K562 (cell line): ENCODE data around the gene MS4A7. TPM values are rescaled to one million over a fixed set of nuclear protein-coding genes. Genes with fewer than 3 reads are reported as not detected.

Experiments used
- ATAC-seq: fragments of 200-7000 bp; cut with Tn5 transposase; 3 replicates; pipeline ENCODE4 v1.9.1; 2020; ENCODE audit warnings: moderate library complexity
- BruUV-seq: library from RNA; stranded (reverse); fragments of 400-500 nt; replicated peaks from 2 replicates; lab custom pipeline; 2021; lab: Mats Ljungman, UMichigan
- CTCF ChIA-PET: fragments of 300-600 bp; formaldehyde crosslinking; extraction: SDS; loops from one replicate; lab custom pipeline; 2021; ENCODE audit warnings: low intra/inter-chr PET ratio; lab: Yijun Ruan, JAX
- POLR2A ChIA-PET: fragments of 300-600, 350-650 bp; sonication (Branson Sonifier 250); formaldehyde crosslinking; extraction: SDS; loops from one replicate; lab custom pipeline; 2021; ENCODE audit warnings: antibody characterized with exemption, inconsistent platforms; lab: Yijun Ruan, JAX
- DNase-seq, 4 experiments: peaks; one replicate each; pipeline versions ENCODE4 v3.0.0 to v3.0.0-alpha.2; 2011 to 2018; ENCODE audit warnings: low spot score in 3 of 4, mixed read lengths in 3 of 4; ENCODE audit errors: extremely low read depth in 1 of 4
- FAIRE-seq: peaks from 2 replicates; lab custom pipeline; 2011; peaks lifted over from hg19 to GRCh38; lab: Jason Lieb, UNC
- H2AFZ ChIP-seq: 2 replicates; pipeline ENCODE4 v1.6.0; 2011; ENCODE audit warnings: low read depth, low read length, control low read depth, inconsistent platforms
- H3K27ac ChIP-seq: fragments of 200-600 bp; 3 replicates; pipeline ENCODE4 v1.8.0; 2011; ENCODE audit warnings: low read depth, mild to moderate bottlenecking, control low read depth, inconsistent platforms, low read length, moderate library complexity, mixed read lengths; ENCODE audit errors: extremely low read depth
- H3K27me3 ChIP-seq, 2 experiments: fragments of 300-600 bp in 1 of 2; 2 replicates in 1 of 2; 3 replicates in 1 of 2; pipeline versions ENCODE4 v1.6.0 to v1.8.0; 2011; ENCODE audit warnings: inconsistent platforms in 2 of 2, low read length in 2 of 2, mild to moderate bottlenecking in 1 of 2, mixed read lengths in 1 of 2, moderate library complexity in 1 of 2; ENCODE audit not compliant: control insufficient read depth in 2 of 2, insufficient read depth in 2 of 2
- H3K36me3 ChIP-seq: fragments of 300-600 bp; 3 replicates; pipeline ENCODE4 v1.8.0; 2011; ENCODE audit warnings: mild to moderate bottlenecking, low read length, inconsistent platforms; ENCODE audit not compliant: control insufficient read depth, insufficient read depth
- H3K4me1 ChIP-seq, 2 experiments: fragments of 200-600 bp in 1 of 2; replicated peaks in 1 of 2; 2 replicates in 1 of 2; 3 replicates in 1 of 2; pipeline versions ENCODE4 v1.5.1 to v1.8.0; 2011; ENCODE audit warnings: inconsistent platforms in 2 of 2, low read length in 2 of 2, mild to moderate bottlenecking in 1 of 2, mixed read lengths in 1 of 2, moderate library complexity in 1 of 2; ENCODE audit not compliant: control insufficient read depth in 2 of 2, insufficient read depth in 2 of 2
- H3K4me2 ChIP-seq: 2 replicates; pipeline ENCODE4 v1.6.1; 2011; ENCODE audit warnings: low read length, control low read depth, inconsistent platforms, mixed read lengths; ENCODE audit not compliant: insufficient read depth
- H3K4me3 ChIP-seq: fragments of 200-600 bp; sonication (generic), shearing (Covaris generic); 2 replicates; pipeline ENCODE4 v1.5.1; 2016; ENCODE audit warnings: control low read depth, inconsistent platforms
- H3K79me2 ChIP-seq: fragments of 200-600 bp; 3 replicates; pipeline ENCODE4 v1.8.0; 2011; ENCODE audit warnings: low read length, inconsistent platforms; ENCODE audit not compliant: control insufficient read depth, insufficient read depth
- H3K9ac ChIP-seq, 2 experiments: 2 replicates each; pipeline versions ENCODE4 v1.6.0 to v1.6.1; 2011; ENCODE audit warnings: low read depth in 2 of 2, low read length in 2 of 2, control low read depth in 1 of 2, inconsistent platforms in 1 of 2, mild to moderate bottlenecking in 1 of 2, mixed read lengths in 1 of 2; ENCODE audit not compliant: insufficient read depth in 1 of 2
- H3K9me1 ChIP-seq: one replicate; pipeline ENCODE4 v1.6.0; 2011; ENCODE audit warnings: inconsistent platforms, mild to moderate bottlenecking, low read length, moderate library complexity; ENCODE audit not compliant: control insufficient read depth, insufficient read depth
- H3K9me3 ChIP-seq: replicated peaks from 2 replicates; pipeline ENCODE4 v1.5.1; 2011; ENCODE audit warnings: low read depth, low read length, inconsistent platforms; ENCODE audit not compliant: control insufficient read depth, insufficient read depth
- H4K20me1 ChIP-seq: replicated peaks from 2 replicates; pipeline ENCODE4 v1.6.1; 2011; ENCODE audit warnings: low read length, inconsistent platforms, mixed read lengths; ENCODE audit not compliant: control insufficient read depth, insufficient read depth
- BCL6 ChIP-seq: fragments of 250-450 bp; sonication (Bioruptor Pico); IDR thresholded peaks from 2 replicates; pipeline ENCODE4 v1.4.0; 2020
- CAMTA2 ChIP-seq: fragments of 250-450 bp; sonication (Bioruptor Pico); conservative IDR thresholded peaks from 2 replicates; pipeline ENCODE4 v1.5.1; 2022
- CCAR2 ChIP-seq: fragments of 200-400 bp; formaldehyde crosslinking; IDR thresholded peaks from 2 replicates; pipeline ENCODE4 v1.6.1; 2017; ENCODE audit warnings: mild to moderate bottlenecking, low read depth, low read length
- CEBPZ ChIP-seq: fragments of 150-350 bp; IDR thresholded peaks from 2 replicates; pipeline ENCODE4 v1.6.1; 2014; ENCODE audit warnings: low read depth, mild to moderate bottlenecking, low read length, borderline replicate concordance
- CTCF ChIP-seq, 3 experiments: IDR thresholded peaks in 2 of 3; conservative IDR thresholded peaks in 1 of 3; 2 replicates each; pipeline ENCODE4 v1.5.1; 2011 to 2012; ENCODE audit warnings: low read length in 3 of 3, mild to moderate bottlenecking in 3 of 3, control low read depth in 2 of 3, improper control_type of control experiment in 1 of 3, inconsistent platforms in 1 of 3, low read depth in 1 of 3, mixed read lengths in 1 of 3, moderate library complexity in 1 of 3; ENCODE audit not compliant: insufficient read depth in 2 of 3
- EWSR1 ChIP-seq: fragments of 450-650 bp; IDR thresholded peaks from 2 replicates; pipeline ENCODE4 v1.6.1; 2018; ENCODE audit warnings: borderline replicate concordance, mild to moderate bottlenecking, low read depth, moderate library complexity; ENCODE audit not compliant: partially characterized antibody
- POLR2AphosphoS2 ChIP-seq: IDR thresholded peaks from 2 replicates; pipeline ENCODE4 v1.6.1; 2012; ENCODE audit warnings: low read length, improper control_type of control experiment
- RBM14 ChIP-seq: fragments of 200-400 bp; formaldehyde crosslinking; IDR thresholded peaks from 2 replicates; pipeline ENCODE4 v1.6.1; 2018; ENCODE audit warnings: low read depth, mild to moderate bottlenecking, low read length, moderate library complexity, borderline replicate concordance; ENCODE audit not compliant: insufficient read depth
- TSC22D4 ChIP-seq: fragments of 450-650 bp; IDR thresholded peaks from 2 replicates; pipeline ENCODE4 v1.6.1; 2016; ENCODE audit warnings: missing genetic modification characterization, missing biosample characterization, control low read depth
- U2AF2 ChIP-seq: fragments of 200-400 bp; formaldehyde crosslinking; optimal IDR thresholded peaks from 2 replicates; pipeline ENCODE3; 2017; ENCODE audit warnings: low read depth, mild to moderate bottlenecking, low read length
- ZNF146 ChIP-seq: IDR thresholded peaks from one replicate; pipeline ENCODE4 v1.6.1; 2018; ENCODE audit warnings: missing compliant biosample characterization; ENCODE audit not compliant: unreplicated experiment
- ZNF41 ChIP-seq: fragments of 250-450 bp; sonication (Bioruptor Pico); conservative IDR thresholded peaks from 2 replicates; pipeline ENCODE4 v1.4.0; 2020; ENCODE audit warnings: mild to moderate bottlenecking
- ZNF445 ChIP-seq: fragments of 250-450 bp; sonication (Bioruptor Pico); IDR thresholded peaks from 2 replicates; pipeline ENCODE4 v1.4.0; 2020; ENCODE audit warnings: low read depth, mild to moderate bottlenecking, moderate library complexity
- ZNF785 ChIP-seq: fragments of 250-450 bp; sonication (Bioruptor Pico); IDR thresholded peaks from 2 replicates; pipeline ENCODE4 v1.4.0; 2020; ENCODE audit warnings: mild to moderate bottlenecking
- whole genome bisulfite sequencing: fragments of 100-300 bp; shearing (Covaris generic); methylation state at CpG from one replicate; pipeline ENCODE4 v1.1.6; 2016; ENCODE audit warnings: low coverage, mixed read lengths; ENCODE audit not compliant: insufficient coverage; ENCODE audit errors: missing lambda C conversion rate; 5-methylcytosine and 5-hydroxymethylcytosine counted together
- in situ Hi-C: fragments of 300-500 bp; cut with MboI; formaldehyde crosslinking; loops from 4 replicates; pipeline ENCODE4 v1.15.0; 2018; ENCODE audit warnings: inconsistent platforms, mixed read lengths
- intact Hi-C: fragments of 100-400 bp; cut with micrococcal nuclease; formaldehyde crosslinking; loops from 2 replicates; pipeline ENCODE4 v1.14.2; 2022
- polyA plus RNA-seq, 8 experiments: library from polyadenylated mRNA; depleted of rRNA in 4 of 8; stranded (reverse) in 5 of 8; unstranded in 3 of 8; fragments of >200 nt; fragmentation: Nextera tagmentation in 2 of 8; fragmentation: Illumina TruSeq in 1 of 8; extraction: Ambion mirVana in 2 of 8; extraction: Trizol in 1 of 8; gene quantifications; 2 replicates each; pipeline versions ENCODE4 v1.2.1 to v1.2.3, GENCODE V29; 2011 to 2014; ENCODE audit warnings: inconsistent platforms in 1 of 8, missing spikeins in 1 of 8
- total RNA-seq, 7 experiments: library from RNA; depleted of rRNA in 6 of 7; stranded (reverse); fragments of >200 nt in 6 of 7; fragmentation: Illumina TruSeq in 2 of 7; extraction: Trizol in 2 of 7; gene quantifications; 2 replicates each; pipeline versions ENCODE4 v1.2.1 to v1.2.3, GENCODE V29; 2011 to 2021; ENCODE audit warnings: low replicate concordance in 1 of 7

The MS4A7 gene
- total and polyA plus RNA-seq, 9 of the 15 experiments (the other 6 are each of a cell fraction or from before 2014, with no cell fraction given): not detected

GRCh38 chr11:60367896-60368295 is 10.4 kb upstream of the MS4A7 start:
- Histone ChIP-seq H3K9me3 (no peaks in the 10 kb centered on the region), H3K4me2 (no peak overlapping the region), H3K79me2 (no peaks in the 10 kb centered on the region), H3K27ac (no peak overlapping the region), H4K20me1 (no peaks in the 10 kb centered on the region), H3K4me1 (no peaks in the 10 kb centered on the region), H3K9me1 (no peaks in the 10 kb centered on the region), H2AFZ (no peak overlapping the region), H3K36me3 (no peaks in the 10 kb centered on the region), H3K9ac (no peak overlapping the region), H3K27me3 (peaks cover 0 to 13% of the 10 kb centered on the region in 2 experiments; a peak in 2 of 5 replicates), H3K4me3 (no peak overlapping the region)
- ATAC-seq (no peak), FAIRE-seq (no peak), DNase-seq (no peak)
- WGBS: 1% methylated on average over 19 of the region's 19 CpGs
- BruUV-seq: no TSS peak
- intact Hi-C loops: no loop called here
- in situ Hi-C loops: no loop called here
- POLR2A ChIA-PET: no interaction called here
- CTCF ChIA-PET: no interaction called here
- no peak for TF ChIP-seq ZNF785
- TF ChIP-seq CTCF (IDR thresholded peaks at IDR 0.05 in 2 of 3, conservative IDR thresholded peaks at IDR 0.05 in 1 of 3; ENCODE audit: insufficient read depth in 2 of 3, low read depth in 1 of 3, low read length in 3 of 3): no peak
- no peak for TF ChIP-seq ZNF445 (CRISPR knock-in tag)
- TF ChIP-seq RBM14: no peak
- TF ChIP-seq CCAR2: no peak
- TF ChIP-seq ZNF41 (CRISPR knock-in tag): no peak
- TF ChIP-seq CEBPZ: no peak
- no peak for TF ChIP-seq U2AF2
- no peak for TF ChIP-seq POLR2AphosphoS2
- no peak for TF ChIP-seq CAMTA2 (CRISPR knock-in tag)
- TF ChIP-seq ZNF146 (CRISPR knock-in tag): no peak
- TF ChIP-seq TSC22D4 (tag): no peak
- no peak for TF ChIP-seq EWSR1
- no peak for TF ChIP-seq BCL6 (CRISPR knock-in tag)
